HEK293T (cell line): ENCODE measurements around the gene TRABD2B.

Experiments
- CTCF ChIA-PET: fragments of 350-600 bp; formaldehyde crosslinking; extraction: SDS; loops from one replicate; lab custom pipeline; 2021; ENCODE audit warnings: antibody characterized with exemption, inconsistent platforms; lab: Yijun Ruan, JAX
- POLR2A ChIA-PET: fragments of 350-600 bp; formaldehyde crosslinking; extraction: SDS; loops from one replicate; lab custom pipeline; 2020; ENCODE audit warnings: antibody characterized with exemption, inconsistent platforms; lab: Yijun Ruan, JAX
- DNase-seq: peaks from one replicate; pipeline ENCODE4 v3.0.0; 2012; ENCODE audit warnings: mixed read lengths; ENCODE audit errors: extremely low spot score
- ARNT ChIP-seq: fragments of 450-650 bp; IDR thresholded peaks from 2 replicates; pipeline ENCODE4 v1.6.1; 2017; ENCODE audit warnings: mild to moderate bottlenecking
- BHLHE40 ChIP-seq: fragments of 450-650 bp; IDR thresholded peaks from 2 replicates; pipeline ENCODE4 v1.6.1; 2016; ENCODE audit warnings: mild to moderate bottlenecking, moderate library complexity, borderline replicate concordance
- CTBP1 ChIP-seq: fragments of 450-650 bp; IDR thresholded peaks from 2 replicates; pipeline ENCODE4 v1.6.1; 2016; ENCODE audit warnings: borderline replicate concordance
- ELF4 ChIP-seq: fragments of 450-650 bp; IDR thresholded peaks from 2 replicates; pipeline ENCODE4 v1.6.1; 2017; ENCODE audit warnings: antibody characterized with exemption
- FOXA1 ChIP-seq: fragments of 450-650 bp; IDR thresholded peaks from 2 replicates; pipeline ENCODE4 v1.6.1; 2016; ENCODE audit warnings: mild to moderate bottlenecking
- FOXK2 ChIP-seq: fragments of 450-650 bp; IDR thresholded peaks from 2 replicates; pipeline ENCODE4 v1.6.1; 2016; ENCODE audit warnings: mild to moderate bottlenecking
- FOXM1 ChIP-seq: fragments of 450-650 bp; IDR thresholded peaks from 2 replicates; pipeline ENCODE4 v1.6.1; 2017; ENCODE audit warnings: mild to moderate bottlenecking, borderline replicate concordance
- HDGF ChIP-seq: fragments of 450-650 bp; IDR thresholded peaks from 2 replicates; pipeline ENCODE4 v1.6.1; 2017; ENCODE audit warnings: antibody characterized with exemption, borderline replicate concordance
- L3MBTL2 ChIP-seq: fragments of 450-650 bp; conservative IDR thresholded peaks from 2 replicates; pipeline ENCODE4 v1.6.1; 2016; ENCODE audit warnings: mild to moderate bottlenecking
- LEF1 ChIP-seq: fragments of 450-650 bp; IDR thresholded peaks from 2 replicates; pipeline ENCODE4 v1.6.1; 2017; ENCODE audit warnings: mild to moderate bottlenecking, borderline replicate concordance
- NFRKB ChIP-seq: fragments of 450-650 bp; IDR thresholded peaks from 2 replicates; pipeline ENCODE4 v1.6.1; 2016; ENCODE audit warnings: mild to moderate bottlenecking, moderate library complexity
- SP1 ChIP-seq: fragments of 450-650 bp; IDR thresholded peaks from 2 replicates; pipeline ENCODE4 v1.6.1; 2017
- SUZ12 ChIP-seq: fragments of 450-650 bp; IDR thresholded peaks from 2 replicates; pipeline ENCODE4 v1.6.1; 2016; ENCODE audit warnings: mild to moderate bottlenecking
- TARDBP ChIP-seq: fragments of 450-650 bp; IDR thresholded peaks from 2 replicates; pipeline ENCODE4 v1.6.1; 2016
- ZNF384 ChIP-seq: fragments of 450-650 bp; IDR thresholded peaks from 2 replicates; pipeline ENCODE4 v1.6.1; 2016
- TF ChIP-seq, protein P1 (sequence below): fragments of 450-650 bp; IDR thresholded peaks from 2 replicates; pipeline ENCODE4 v1.6.1; 2016

TRABD2B gene

DNA sequence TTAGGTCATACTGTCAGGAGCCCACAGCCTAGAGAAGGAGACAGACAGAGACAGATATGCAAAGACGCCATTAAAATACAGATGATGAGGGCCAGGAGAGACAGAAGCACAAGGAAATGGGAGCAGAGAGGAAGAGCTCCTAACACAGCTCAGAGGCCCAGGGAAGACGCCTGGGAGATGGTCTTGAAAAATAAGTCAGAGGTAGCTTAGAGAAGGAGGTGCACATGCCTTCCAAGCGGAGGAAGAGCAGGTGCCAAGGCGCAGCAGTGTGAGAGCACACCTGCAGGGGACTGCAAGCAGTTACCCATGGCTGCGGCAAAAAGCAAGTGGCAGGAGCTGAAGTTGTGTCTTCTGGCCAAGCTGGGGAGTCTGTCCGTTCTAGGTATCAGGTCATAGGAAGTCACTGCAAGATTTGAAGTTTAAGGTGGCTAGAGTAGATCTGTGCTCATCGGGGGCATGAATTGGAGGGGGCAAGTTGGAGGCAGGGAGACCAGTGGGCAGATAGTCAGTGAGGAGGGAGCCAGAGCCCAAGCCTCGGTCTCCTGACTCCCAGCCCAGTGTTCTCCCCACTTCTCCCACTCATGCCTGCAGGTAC, 1.3 kb upstream of the TRABD2B start:
- CTCF ChIA-PET: interaction anchor here (0.6 to 2.4 kb wide), 8 partner anchors 10 to 661 kb away, joined by 3 to 16 read pairs (median 4); no protein-coding TSS in a partner anchor
- TF ChIP-seq SUZ12 (no peak), L3MBTL2 (no peak), HDGF (no peak), ELF4 (no peak), ARNT (no peak)
- DNase-seq: no peak
- POLR2A ChIA-PET: no interaction called here

DNA sequence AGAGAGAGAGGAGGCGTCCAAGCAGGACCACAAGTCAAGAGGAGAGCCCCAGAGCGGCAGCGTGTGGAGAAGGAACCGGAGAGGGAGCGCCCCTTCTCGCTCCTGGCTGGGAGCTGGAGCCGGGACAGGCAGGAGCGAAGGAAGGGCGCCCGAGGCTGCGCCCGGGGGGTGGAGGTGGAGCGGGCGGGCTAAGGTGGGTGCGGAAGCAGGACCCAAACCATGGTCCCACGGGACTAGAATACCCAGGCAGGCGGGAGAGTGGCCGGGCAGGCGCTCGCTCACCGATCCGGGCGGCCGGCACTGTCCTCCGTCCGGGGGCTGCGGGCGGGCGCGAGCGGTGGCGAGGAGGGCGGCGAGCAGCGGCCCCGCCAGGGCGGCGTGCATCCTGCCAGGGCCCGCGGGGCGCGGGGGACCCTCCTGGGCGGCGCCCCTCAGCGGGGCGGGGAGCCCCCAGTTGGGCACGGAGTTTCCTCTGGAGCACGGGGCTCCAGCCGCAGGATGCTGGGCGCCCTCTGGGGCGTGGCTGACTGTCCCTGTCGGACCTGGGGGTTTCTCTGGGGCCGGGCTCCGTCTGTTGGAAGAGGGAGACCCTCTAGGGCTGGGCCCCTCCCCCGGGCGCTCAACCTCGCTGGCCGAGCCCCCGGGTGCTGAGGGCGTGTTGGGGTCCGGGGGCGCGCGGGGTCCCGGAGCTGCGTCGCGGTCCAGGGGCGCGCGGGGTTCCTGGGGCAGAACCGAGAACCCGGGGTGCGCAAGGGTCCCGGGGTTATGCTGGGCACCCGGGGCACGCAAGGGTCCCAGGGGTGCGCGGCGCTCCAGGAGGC, 569 bp downstream of the TRABD2B start:
- DNase-seq: no peak
- TF ChIP-seq L3MBTL2 (no peak), CTBP1 (no peak), NFRKB (no peak), SP1 (no peak), TARDBP (no peak), FOXK2 (no peak), ARNT (no peak), ELF4 (no peak), SUZ12 (no peak), ZNF384 (no peak), LEF1 (no peak), HDGF (no peak), FOXA1 (no peak), FOXM1 (no peak), BHLHE40 (no peak)
- TF ChIP-seq, protein P1, sequence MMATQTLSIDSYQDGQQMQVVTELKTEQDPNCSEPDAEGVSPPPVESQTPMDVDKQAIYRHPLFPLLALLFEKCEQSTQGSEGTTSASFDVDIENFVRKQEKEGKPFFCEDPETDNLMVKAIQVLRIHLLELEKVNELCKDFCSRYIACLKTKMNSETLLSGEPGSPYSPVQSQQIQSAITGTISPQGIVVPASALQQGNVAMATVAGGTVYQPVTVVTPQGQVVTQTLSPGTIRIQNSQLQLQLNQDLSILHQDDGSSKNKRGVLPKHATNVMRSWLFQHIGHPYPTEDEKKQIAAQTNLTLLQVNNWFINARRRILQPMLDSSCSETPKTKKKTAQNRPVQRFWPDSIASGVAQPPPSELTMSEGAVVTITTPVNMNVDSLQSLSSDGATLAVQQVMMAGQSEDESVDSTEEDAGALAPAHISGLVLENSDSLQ: no peak
- ChIA-PET CTCF (interaction anchor here (0.6 to 2.4 kb wide), 6 partner anchors 7 to 85 kb away, joined by 3 to 16 read pairs (median 6); no protein-coding TSS in a partner anchor), POLR2A (interaction anchor here (0.7 kb wide), 1 partner anchor 65 kb away, joined by 3 read pairs; no protein-coding TSS in a partner anchor)

DNA sequence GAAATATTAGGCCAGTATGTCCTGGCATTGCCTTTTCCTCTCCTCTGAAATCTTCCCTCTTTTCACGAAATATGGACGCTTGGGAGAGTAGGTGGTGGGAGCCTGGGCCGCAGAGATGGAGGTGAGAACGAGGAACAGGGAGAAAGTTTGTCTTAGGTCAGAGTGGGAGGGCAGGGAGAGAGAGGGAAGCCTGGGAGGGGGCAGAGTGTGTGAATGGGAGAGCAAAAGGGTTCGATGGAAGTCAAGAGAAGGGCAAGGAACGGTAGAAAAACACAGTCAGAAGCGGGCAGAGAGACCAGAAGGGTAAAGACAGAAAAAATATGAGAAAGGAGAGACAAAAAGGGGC, 1.2 kb downstream of the TRABD2B start:
- ChIA-PET CTCF (interaction anchor here (0.8 kb wide), 1 partner anchor 65 kb away, joined by 3 read pairs; no protein-coding TSS in a partner anchor), POLR2A (no interaction called here)
- TF ChIP-seq BHLHE40 (no peak), NFRKB (no peak), LEF1 (no peak), TARDBP (no peak), L3MBTL2 (no peak), CTBP1 (no peak)
- TF ChIP-seq, protein P1: no peak
- no peak for DNase-seq

DNA sequence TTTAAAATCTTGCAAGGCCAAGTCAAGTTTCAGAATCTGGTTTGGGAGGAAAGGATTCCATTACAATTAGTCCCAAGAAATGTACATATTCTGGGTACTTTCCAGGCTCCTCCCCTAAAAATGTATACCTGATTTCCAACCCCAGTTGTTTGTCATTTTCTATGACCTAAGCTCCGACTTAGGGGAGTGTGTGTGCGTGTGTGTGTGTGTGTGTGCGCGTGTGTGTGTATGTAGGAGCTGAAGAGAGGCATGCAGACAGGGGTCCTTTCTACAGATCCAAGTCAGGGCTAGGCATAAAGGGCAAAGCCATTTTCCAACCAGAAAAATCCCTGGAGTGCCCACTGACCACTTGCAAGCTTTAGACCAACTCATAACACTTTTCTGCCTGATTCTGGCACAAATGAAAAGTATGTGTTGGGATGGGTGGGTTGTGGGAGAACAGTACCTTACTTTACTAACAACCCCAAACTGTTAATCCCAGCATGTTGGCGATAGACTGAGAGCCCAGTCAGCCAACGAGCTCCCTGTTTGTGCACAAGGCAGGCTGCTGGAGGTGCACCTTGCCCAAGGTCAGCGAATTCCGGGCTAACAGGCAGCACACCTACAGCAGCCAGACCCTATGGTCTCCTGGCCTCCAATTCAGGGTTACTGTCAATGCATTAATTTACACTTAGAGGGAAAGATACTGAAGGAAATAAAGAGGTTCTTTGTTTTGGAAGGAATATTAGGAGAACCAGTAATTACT, 1.7 kb downstream of the TRABD2B start:
- TF ChIP-seq SUZ12 (no peak), FOXM1 (no peak), ELF4 (no peak), L3MBTL2 (no peak), LEF1 (no peak), ARNT (no peak), ZNF384 (no peak), NFRKB (no peak), FOXK2 (no peak), BHLHE40 (no peak), SP1 (no peak), HDGF (no peak), CTBP1 (no peak)
- TF ChIP-seq, protein P1: no peak
- no peak for DNase-seq
- POLR2A ChIA-PET: no interaction called here
- CTCF ChIA-PET: interaction anchor here (0.8 kb wide), 2 partner anchors 65 to 208 kb away, joined by 3 read pairs; no protein-coding TSS in a partner anchor

DNA sequence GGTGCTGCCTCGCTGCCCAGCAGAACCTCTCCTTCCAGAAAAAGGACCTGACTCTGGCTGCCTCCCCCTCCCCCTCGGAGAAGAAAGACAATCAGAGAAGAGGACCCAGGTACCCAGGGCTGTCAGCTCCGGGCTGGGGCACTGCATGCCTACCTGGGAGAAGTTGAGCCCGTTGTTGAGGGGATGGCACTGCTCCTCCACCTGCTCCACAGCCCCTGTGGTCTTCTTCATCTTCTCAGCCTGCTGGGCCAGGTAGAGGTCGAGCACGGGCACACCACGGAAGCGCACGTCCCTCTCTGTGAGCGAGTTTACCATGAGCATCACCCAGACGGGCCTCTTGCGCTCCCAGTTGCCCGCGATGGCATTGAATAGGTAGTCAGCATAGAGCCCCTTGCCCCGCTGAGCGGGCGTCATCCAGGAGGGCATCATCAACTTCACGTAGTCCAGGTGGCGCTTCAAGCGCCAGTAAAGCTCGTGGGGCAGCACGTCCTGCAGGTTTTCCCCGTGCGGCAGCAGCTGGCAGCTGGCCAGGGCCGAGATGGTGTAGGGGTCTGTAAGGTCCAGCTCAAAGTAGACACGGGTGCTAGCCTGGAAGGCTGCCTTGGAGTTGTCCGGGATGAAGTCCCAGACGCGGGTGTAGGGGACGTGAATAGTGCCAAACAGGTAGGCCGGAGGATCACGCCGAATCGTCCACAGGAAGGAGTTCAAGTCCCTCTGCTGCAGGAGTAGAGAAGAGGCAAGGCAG, 3.1 kb downstream of the TRABD2B start:
- CTCF ChIA-PET: no interaction called here
- no peak for TF ChIP-seq HDGF
- TF ChIP-seq ZNF384: no peak
- POLR2A ChIA-PET: no interaction called here
- no peak for DNase-seq
